ENCODE results near the gene ATP6V0E1. TPM values are rescaled to one million over a fixed set of nuclear protein-coding genes. Genes with fewer than 3 reads are reported as not detected.
A peak's percentile ranks its signal among the peaks of the same experiment; 100 is the strongest.

Gene ATP6V0E1
- total RNA-seq, 2 experiments from 2014 or later, result 110 to 144 TPM

DNA sequence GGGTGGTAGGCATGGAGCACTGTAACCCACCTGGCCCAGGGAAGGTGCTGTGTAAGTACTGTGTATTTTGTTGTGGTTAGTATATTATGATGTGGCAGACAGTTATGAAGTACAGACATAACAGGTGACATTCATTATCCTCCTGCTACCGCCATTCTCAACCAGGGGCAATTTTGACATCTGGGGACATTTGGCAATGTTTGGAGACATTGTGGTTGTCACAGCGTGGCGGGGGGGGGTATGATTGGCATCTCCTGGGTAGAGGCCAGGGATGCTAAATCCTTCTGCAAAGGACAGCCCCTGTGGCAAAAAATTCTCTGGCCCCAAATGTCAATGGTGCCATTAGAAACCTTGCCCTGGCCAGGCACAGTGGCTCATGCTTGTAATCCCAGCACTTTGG is 34.1 kb upstream of the ATP6V0E1 start:
- H3K27ac Mint-ChIP-seq, result no peak overlapping the region
- no peak overlapping the region for H3K4me3 Mint-ChIP-seq
- DNase-seq (no peak), ATAC-seq (no peak)
- no peaks in the 10 kb centered on the region for H3K36me3 Mint-ChIP-seq
- CTCF ChIA-PET, result interaction anchor here (0.5 to 1.6 kb wide), 2 partner anchors 9 to 484 kb away, joined by 3 to 4 read pairs; partner anchors contain the start of gene RPL26L1
- H3K4me1 Mint-ChIP-seq, result no peaks in the 10 kb centered on the region
- H3K27me3 Mint-ChIP-seq, result no peaks in the 10 kb centered on the region
- no peaks in the 10 kb centered on the region for H3K9me3 Mint-ChIP-seq (ENCODE audit: low read depth)

DNA sequence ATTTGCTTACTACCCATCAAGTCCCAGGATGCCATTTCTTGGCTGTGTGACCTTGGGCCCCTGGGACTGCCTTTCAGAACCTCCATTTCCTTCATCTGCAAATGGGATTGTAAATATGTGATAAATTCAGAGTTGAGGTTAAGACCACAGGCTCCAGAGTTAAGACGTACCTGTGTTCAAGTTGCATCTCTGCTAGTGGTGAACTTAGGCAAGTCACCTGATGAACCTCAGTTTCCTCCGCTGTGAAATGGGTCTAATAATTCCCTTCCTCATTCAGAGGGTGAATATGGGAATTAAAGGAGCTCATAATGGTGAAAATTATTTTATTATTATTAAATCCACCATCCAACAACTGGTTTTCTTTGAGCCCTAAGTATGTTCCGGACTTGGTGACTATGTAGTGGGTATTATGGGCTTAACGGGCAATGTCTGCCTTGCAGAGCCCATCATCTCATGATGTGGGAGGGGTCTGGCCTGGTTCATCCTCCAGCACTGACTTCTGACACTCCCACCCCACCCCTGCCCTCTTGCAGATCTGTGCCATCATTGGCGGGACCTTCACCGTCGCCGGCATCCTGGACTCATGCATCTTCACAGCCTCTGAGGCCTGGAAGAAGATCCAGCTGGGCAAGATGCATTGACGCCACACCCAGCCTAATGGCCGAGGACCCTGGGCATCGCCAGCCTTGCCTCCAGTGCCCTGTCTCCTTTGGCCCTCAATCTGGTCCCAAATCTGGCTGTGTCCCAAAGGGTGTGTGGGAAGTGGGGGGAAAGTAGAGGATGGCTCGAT is 33.2 kb upstream of the ATP6V0E1 start:
- H3K27ac Mint-ChIP-seq, result no peak overlapping the region
- CTCF ChIA-PET, result no interaction called here

GRCh38 chr5:172951371-172952033 is 32.1 kb upstream of the ATP6V0E1 start:
- CTCF ChIA-PET, result no interaction called here
- H3K9me3 Mint-ChIP-seq (ENCODE audit: low read depth), result no peaks in the 10 kb centered on the region
- H3K27me3 Mint-ChIP-seq, result no peaks in the 10 kb centered on the region
- H3K4me1 Mint-ChIP-seq, result no peaks in the 10 kb centered on the region
- no peak overlapping the region for H3K27ac Mint-ChIP-seq
- no peak overlapping the region for H3K4me3 Mint-ChIP-seq
- H3K36me3 Mint-ChIP-seq, result no peaks in the 10 kb centered on the region
- no peak for ATAC-seq
- DNase-seq, result no peak

More for the DNA sequence above, 33.2 kb upstream of the ATP6V0E1 start:
- no peaks in the 10 kb centered on the region for H3K27me3 Mint-ChIP-seq
- no peaks in the 10 kb centered on the region for H3K36me3 Mint-ChIP-seq
- no peaks in the 10 kb centered on the region for H3K9me3 Mint-ChIP-seq (ENCODE audit: low read depth)
- no peak for DNase-seq
- H3K4me1 Mint-ChIP-seq, result no peaks in the 10 kb centered on the region
- no peak for ATAC-seq
- H3K4me3 Mint-ChIP-seq, result no peak overlapping the region

DNA sequence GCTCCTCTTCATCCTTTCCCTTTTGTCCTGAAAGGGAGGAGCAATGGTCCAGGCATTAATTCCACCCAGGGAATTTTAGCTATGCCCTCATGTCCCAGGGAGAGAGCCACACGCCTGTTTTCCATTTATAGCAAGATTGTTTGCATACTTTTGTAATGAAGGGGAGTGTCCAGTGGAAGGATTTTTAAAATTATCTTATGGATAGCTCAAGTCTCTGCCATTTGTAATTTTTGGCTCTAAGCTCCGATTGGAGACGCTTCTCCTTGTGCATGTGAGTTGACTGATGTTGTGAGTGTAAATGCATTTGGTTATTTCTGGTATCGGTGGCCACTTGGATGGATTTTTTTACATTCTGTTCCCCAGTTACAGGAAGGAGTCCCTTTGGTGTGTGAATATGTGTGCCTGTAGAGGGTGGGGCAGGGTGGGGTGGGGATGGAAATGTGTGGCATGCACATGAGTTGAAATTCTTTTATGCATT is 31.5 kb upstream of the ATP6V0E1 start:
- Mint-ChIP-seq H3K27ac (no peak overlapping the region), H3K4me3 (no peak overlapping the region), H3K36me3 (no peaks in the 10 kb centered on the region), H3K4me1 (no peaks in the 10 kb centered on the region), H3K9me3 (ENCODE audit: low read depth) (no peaks in the 10 kb centered on the region), H3K27me3 (no peaks in the 10 kb centered on the region)
- DNase-seq (no peak), ATAC-seq (no peak)
- CTCF ChIA-PET, result no interaction called here

DNA sequence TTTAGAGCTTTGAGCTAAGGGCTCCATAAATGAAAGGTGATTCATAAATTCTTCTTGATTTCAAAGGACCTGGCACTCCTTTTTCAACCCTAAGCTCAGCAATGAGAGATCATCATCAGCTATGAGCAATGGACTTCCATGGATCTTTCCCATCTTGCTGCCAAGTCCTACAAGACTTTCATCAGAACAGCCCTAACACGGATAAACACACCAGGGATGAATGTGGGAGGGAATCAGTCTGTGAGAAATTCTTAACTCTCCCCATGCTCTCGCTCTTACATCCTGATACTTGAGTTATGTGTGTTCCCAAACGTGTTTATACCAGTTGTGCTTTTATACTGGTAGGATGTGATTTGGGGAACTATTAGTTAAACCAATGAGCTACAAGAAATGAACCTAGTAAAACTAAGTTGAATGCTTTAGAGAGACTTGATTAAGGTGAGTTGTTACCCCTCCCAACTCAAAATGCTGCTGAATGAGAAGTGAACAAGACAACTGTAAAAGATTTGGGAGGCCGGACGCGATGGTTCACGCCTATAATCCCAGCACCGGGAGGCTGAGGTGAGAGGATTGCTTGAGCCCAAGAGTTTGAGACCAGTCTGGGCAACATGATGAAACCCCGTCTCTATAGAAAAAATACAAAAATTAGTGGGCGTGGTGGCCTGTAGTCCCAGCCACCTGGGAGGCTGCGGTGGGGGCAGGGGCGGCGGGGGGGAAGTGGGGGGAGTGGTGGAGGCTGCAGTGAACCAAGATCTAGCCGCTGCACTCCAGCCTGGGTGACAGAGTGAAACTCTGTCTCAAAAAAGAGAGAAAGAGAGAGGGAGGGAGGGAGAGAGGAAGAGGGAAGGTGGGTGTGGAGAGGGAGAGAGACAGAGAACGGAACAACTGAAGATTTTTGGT is 29.5 kb upstream of the ATP6V0E1 start:
- Mint-ChIP-seq H3K4me1 (peaks cover 3% of the 10 kb centered on the region), H3K27me3 (peaks cover 3% of the 10 kb centered on the region), H3K4me3 (no peak overlapping the region), H3K27ac (no peak overlapping the region), H3K36me3 (no peaks in the 10 kb centered on the region), H3K9me3 (ENCODE audit: low read depth) (no peaks in the 10 kb centered on the region)
- no peak for ATAC-seq
- CTCF ChIA-PET, result interaction anchor here (0.6 to 2.2 kb wide), 4 partner anchors 21 to 239 kb away, joined by 3 to 6 read pairs (median 4); no protein-coding TSS in a partner anchor
- DNase-seq, result no peak

GRCh38 chr5:172954751-172955159 is 28.8 kb upstream of the ATP6V0E1 start:
- Mint-ChIP-seq H3K9me3 (ENCODE audit: low read depth) (no peaks in the 10 kb centered on the region), H3K27ac (no peak overlapping the region), H3K27me3 (peaks cover 3% of the 10 kb centered on the region), H3K36me3 (no peaks in the 10 kb centered on the region), H3K4me3 (no peak overlapping the region), H3K4me1 (peaks cover 7% of the 10 kb centered on the region)
- CTCF ChIA-PET, result interaction anchor here (2.2 kb wide), 1 partner anchor 240 kb away, joined by 6 read pairs; no protein-coding TSS in a partner anchor
- no peak for ATAC-seq
- DNase-seq, result no peak

DNA sequence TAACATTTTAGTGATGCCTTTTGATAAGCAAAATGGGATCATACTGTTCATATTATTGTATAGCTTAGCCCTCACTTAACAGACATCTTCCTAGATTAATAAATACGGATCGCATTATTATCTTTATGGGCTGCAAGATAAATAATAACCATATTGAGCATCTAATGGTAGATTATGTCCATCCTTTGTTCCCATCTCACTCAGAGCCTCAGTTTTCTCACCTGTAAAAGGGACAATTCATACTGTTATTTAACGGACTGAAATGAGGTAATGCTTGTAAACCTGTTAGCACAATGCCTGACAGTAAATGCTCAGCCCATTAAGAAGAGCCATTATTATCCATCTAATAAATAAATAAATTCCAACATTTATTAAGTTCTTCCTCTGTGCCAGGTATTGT is 27.3 kb upstream of the ATP6V0E1 start:
- no peak overlapping the region for H3K4me3 Mint-ChIP-seq
- H3K9me3 Mint-ChIP-seq (ENCODE audit: low read depth), result no peaks in the 10 kb centered on the region
- ATAC-seq (no peak), DNase-seq (no peak)
- peaks cover 3% of the 10 kb centered on the region for H3K36me3 Mint-ChIP-seq
- H3K27ac Mint-ChIP-seq, result no peak overlapping the region
- H3K27me3 Mint-ChIP-seq, result peaks cover 3% of the 10 kb centered on the region
- peaks cover 17% of the 10 kb centered on the region for H3K4me1 Mint-ChIP-seq
- CTCF ChIA-PET, result no interaction called here

DNA sequence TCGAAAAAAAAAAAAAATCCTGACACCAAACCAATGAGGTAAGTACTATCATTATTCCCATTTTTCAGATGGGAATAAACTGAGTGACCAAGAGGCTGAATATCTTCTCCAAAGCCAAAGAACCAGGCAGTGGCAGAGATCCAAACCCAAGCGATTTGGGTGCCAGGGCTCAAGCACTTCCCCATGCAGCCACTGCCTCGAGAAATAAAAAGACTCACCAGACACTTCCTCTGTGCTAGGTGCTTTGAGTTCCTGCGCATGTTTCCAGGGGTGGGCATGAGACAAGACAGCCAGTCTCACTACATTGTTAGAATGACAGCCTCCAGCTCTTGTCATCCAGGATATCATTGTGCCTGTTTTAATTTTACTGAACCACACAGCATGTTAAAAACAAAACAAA is 26.6 kb upstream of the ATP6V0E1 start:
- Mint-ChIP-seq H3K27me3 (peaks cover 3% of the 10 kb centered on the region), H3K36me3 (peaks cover 8% of the 10 kb centered on the region), H3K4me1 (peaks cover 22% of the 10 kb centered on the region), H3K9me3 (ENCODE audit: low read depth) (no peaks in the 10 kb centered on the region), H3K27ac (no peak overlapping the region), H3K4me3 (no peak overlapping the region)
- no peak for ATAC-seq
- no peak for DNase-seq
- CTCF ChIA-PET, result no interaction called here

- peaks cover 3% of the 10 kb centered on the region for H3K27me3 Mint-ChIP-seq
- H3K36me3 Mint-ChIP-seq, result peaks cover 9% of the 10 kb centered on the region
- ATAC-seq (no peak), DNase-seq (no peak)
- no peaks in the 10 kb centered on the region for H3K9me3 Mint-ChIP-seq (ENCODE audit: low read depth)
- CTCF ChIA-PET, result no interaction called here
- peaks cover 22% of the 10 kb centered on the region for H3K4me1 Mint-ChIP-seq
- H3K27ac Mint-ChIP-seq, result no peak overlapping the region
- peak overlapping the region; percentile 17 for H3K4me3 Mint-ChIP-seq
Measured at GRCh38 chr5:172957458-172957857, 26.1 kb upstream of the ATP6V0E1 start.

- H3K27ac Mint-ChIP-seq, result peak overlapping the region; percentile 95
- peak overlapping the region; percentile 92 for H3K4me3 Mint-ChIP-seq
- CTCF ChIA-PET, result interaction anchor here (0.7 to 2.8 kb wide), 17 partner anchors 10 to 658 kb away, joined by 3 to 28 read pairs (median 5); partner anchors contain the start of genes ATP6V0E1, BNIP1, BOD1 and DUSP1
- H3K4me1 Mint-ChIP-seq, result peaks cover 22% of the 10 kb centered on the region
- no peaks in the 10 kb centered on the region for H3K9me3 Mint-ChIP-seq (ENCODE audit: low read depth)
- peak; percentile 71 for DNase-seq
- H3K36me3 Mint-ChIP-seq, result peaks cover 9% of the 10 kb centered on the region
- peaks cover 3% of the 10 kb centered on the region for H3K27me3 Mint-ChIP-seq
- peak; percentile 77 for ATAC-seq
Measured at GRCh38 chr5:172958331-172959046, 25.1 kb upstream of the ATP6V0E1 start.

DNA sequence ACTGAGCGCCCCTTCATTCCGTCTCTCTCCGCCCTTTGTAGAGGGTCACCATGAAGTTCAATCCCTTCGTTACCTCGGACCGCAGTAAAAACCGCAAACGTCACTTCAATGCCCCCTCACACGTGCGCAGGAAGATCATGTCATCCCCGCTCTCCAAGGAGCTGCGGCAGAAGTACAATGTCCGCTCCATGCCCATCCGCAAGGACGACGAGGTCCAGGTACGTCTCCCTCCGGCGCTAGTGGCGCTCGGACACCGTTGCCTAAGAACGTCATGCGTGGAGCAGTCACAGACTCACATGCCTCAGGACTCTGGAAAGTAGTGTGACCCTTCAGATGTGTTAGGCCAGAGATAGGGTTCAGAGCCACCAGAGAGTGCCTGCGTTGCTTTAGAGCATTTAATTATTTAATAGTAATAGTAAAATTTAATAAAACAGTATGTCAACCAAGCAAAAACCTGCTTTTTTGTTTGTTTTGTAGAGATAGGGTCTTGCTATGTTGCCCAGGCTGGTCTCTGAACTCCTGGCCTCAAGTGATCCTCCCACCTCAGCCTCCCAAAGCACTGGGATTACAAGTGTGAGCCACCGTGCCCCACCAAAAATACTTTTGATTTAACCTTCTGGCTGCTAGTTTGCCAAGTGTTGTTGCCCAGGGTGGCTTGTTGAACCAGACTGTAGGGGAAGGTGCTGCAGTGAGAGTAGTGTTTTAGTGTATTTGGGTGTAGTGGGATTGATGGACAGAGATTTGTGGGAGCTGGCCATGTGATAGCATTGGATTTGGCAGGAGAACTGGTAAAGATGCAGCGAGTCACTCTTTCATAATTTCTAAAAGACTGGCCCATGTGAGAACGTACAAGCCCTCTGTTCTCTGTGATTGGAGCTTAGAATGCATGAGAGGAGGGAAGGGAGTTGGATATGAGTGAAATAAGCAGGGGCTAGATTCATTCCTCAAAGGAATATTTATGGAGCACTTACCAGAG is 23.5 kb upstream of the ATP6V0E1 start:
- peaks cover 11% of the 10 kb centered on the region for H3K36me3 Mint-ChIP-seq
- peak; percentile 1 for ATAC-seq
- H3K4me3 Mint-ChIP-seq, result peak overlapping the region; percentile 92
- CTCF ChIA-PET, result interaction anchor here (0.7 to 2.8 kb wide), 20 partner anchors 9 to 1553 kb away, joined by 3 to 28 read pairs (median 4); partner anchors contain the start of genes ATP6V0E1, BNIP1 and DUSP1
- H3K4me1 Mint-ChIP-seq, result peaks cover 22% of the 10 kb centered on the region
- H3K9me3 Mint-ChIP-seq (ENCODE audit: low read depth), result no peaks in the 10 kb centered on the region
- DNase-seq, result peak; percentile 49
- peaks cover 3% of the 10 kb centered on the region for H3K27me3 Mint-ChIP-seq
- H3K27ac Mint-ChIP-seq, result peak overlapping the region; percentile 95
